ENCODE measurements around the gene MARCO. TPM values are rescaled to one million over a fixed set of nuclear protein-coding genes. Genes with fewer than 3 reads are reported as not detected.

The MARCO gene
- total RNA-seq = not detected in 2 replicates

- no peaks in the 10 kb centered on the region for H3K36me3 Mint-ChIP-seq (ENCODE audit: low read depth)
- H3K9me3 Mint-ChIP-seq = no peaks in the 10 kb centered on the region
- H3K4me3 Mint-ChIP-seq (ENCODE audit: low read depth) = no peak within 1 kb of the TSS
- H3K27me3 Mint-ChIP-seq (ENCODE audit: low read depth) = no peaks in the 10 kb centered on the region
- intact Hi-C loops (cut with micrococcal nuclease) = no loop called here
- DNase-seq (ENCODE audit: low spot score) = no peak
- no peak within 1 kb of the TSS for H3K27ac Mint-ChIP-seq
- no peaks in the 10 kb centered on the region for H3K4me1 Mint-ChIP-seq (ENCODE audit: low read depth)
Measured at GRCh38 chr2:118942031-118942430, at the start of gene MARCO. Gene MARCO (plus strand): TSS chr2:118942194. CDS start chr2:118942301, 107 bp downstream.

- intact Hi-C loops (cut with micrococcal nuclease) = no loop called here
- Mint-ChIP-seq H3K27ac (no peak overlapping the region), H3K4me1 (ENCODE audit: low read depth) (no peaks in the 10 kb centered on the region), H3K9me3 (peaks cover 10% of the 10 kb centered on the region), H3K36me3 (ENCODE audit: low read depth) (no peaks in the 10 kb centered on the region), H3K4me3 (ENCODE audit: low read depth) (no peak overlapping the region), H3K27me3 (ENCODE audit: low read depth) (no peaks in the 10 kb centered on the region)
- no peak for DNase-seq (ENCODE audit: low spot score)
Measured at GRCh38 chr2:118893100-118893499, 48.9 kb upstream of the MARCO start.

DNA sequence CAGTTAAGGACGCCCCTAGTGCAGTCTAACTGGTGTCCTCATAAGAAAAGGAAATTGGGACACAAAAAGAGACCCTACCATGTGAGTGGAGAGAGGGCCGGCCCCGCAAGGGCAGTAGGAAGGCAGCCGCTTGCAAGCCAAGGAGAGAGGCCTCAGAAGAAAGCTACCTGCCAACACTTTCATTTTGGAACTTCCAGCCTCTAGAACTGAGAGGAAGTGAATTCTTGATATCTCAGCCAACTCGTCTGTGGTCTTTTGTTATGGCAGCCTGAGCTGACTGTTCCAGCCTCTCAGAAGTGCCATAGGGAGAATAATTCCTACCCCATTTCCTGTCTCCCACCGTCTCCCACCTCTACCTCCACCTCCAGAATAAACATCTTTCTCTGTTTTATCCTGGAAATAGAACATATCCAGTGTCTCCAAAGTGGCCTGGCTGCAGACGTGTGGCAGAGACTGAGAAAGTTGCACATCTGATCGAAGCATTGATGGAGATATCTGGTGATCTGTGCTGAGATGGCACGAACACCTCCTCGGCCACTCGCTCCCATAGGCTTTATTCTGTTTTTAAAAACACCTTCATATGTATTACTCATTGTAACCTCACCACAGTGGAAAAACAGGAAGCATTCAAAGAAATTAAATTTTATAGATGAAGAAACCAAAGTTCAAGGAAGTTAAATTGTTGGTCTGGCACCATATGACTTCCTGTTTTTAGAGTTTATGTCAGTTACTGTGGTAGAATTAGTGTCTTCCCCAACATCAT is 39.5 kb upstream of the MARCO start:
- intact Hi-C loops (cut with micrococcal nuclease) = no loop called here
- no peaks in the 10 kb centered on the region for H3K4me1 Mint-ChIP-seq (ENCODE audit: low read depth)
- H3K4me3 Mint-ChIP-seq (ENCODE audit: low read depth) = no peak overlapping the region
- no peak for DNase-seq (ENCODE audit: low spot score)
- H3K27ac Mint-ChIP-seq = no peak overlapping the region
- peaks cover 4% of the 10 kb centered on the region for H3K9me3 Mint-ChIP-seq
- no peaks in the 10 kb centered on the region for H3K36me3 Mint-ChIP-seq (ENCODE audit: low read depth)
- H3K27me3 Mint-ChIP-seq (ENCODE audit: low read depth) = no peaks in the 10 kb centered on the region

GRCh38 chr2:118903029-118903351 is 39.0 kb upstream of the MARCO start:
- no peak overlapping the region for H3K27ac Mint-ChIP-seq
- H3K27me3 Mint-ChIP-seq (ENCODE audit: low read depth) = no peaks in the 10 kb centered on the region
- H3K4me3 Mint-ChIP-seq (ENCODE audit: low read depth) = no peak overlapping the region
- H3K9me3 Mint-ChIP-seq = peaks cover 4% of the 10 kb centered on the region
- no peak for DNase-seq (ENCODE audit: low spot score)
- no peaks in the 10 kb centered on the region for H3K4me1 Mint-ChIP-seq (ENCODE audit: low read depth)
- intact Hi-C loops (cut with micrococcal nuclease) = no loop called here
- H3K36me3 Mint-ChIP-seq (ENCODE audit: low read depth) = no peaks in the 10 kb centered on the region

GRCh38 chr2:118903551-118904479 is 38.2 kb upstream of the MARCO start:
- intact Hi-C loops (cut with micrococcal nuclease) = no loop called here

GRCh38 chr2:118905206-118905605 is 36.8 kb upstream of the MARCO start:
- Mint-ChIP-seq H3K27ac (no peak overlapping the region), H3K27me3 (ENCODE audit: low read depth) (no peaks in the 10 kb centered on the region), H3K36me3 (ENCODE audit: low read depth) (no peaks in the 10 kb centered on the region), H3K9me3 (peaks cover 4% of the 10 kb centered on the region), H3K4me3 (ENCODE audit: low read depth) (no peak overlapping the region), H3K4me1 (ENCODE audit: low read depth) (no peaks in the 10 kb centered on the region)
- intact Hi-C loops (cut with micrococcal nuclease) = no loop called here
- no peak for DNase-seq (ENCODE audit: low spot score)

More at GRCh38 chr2:118903551-118904479, 38.2 kb upstream of the MARCO start:
- DNase-seq (ENCODE audit: low spot score) = no peak
- no peak overlapping the region for H3K27ac Mint-ChIP-seq
- H3K9me3 Mint-ChIP-seq = peaks cover 4% of the 10 kb centered on the region
- no peaks in the 10 kb centered on the region for H3K27me3 Mint-ChIP-seq (ENCODE audit: low read depth)
- no peaks in the 10 kb centered on the region for H3K4me1 Mint-ChIP-seq (ENCODE audit: low read depth)
- no peaks in the 10 kb centered on the region for H3K36me3 Mint-ChIP-seq (ENCODE audit: low read depth)
- no peak overlapping the region for H3K4me3 Mint-ChIP-seq (ENCODE audit: low read depth)

DNA sequence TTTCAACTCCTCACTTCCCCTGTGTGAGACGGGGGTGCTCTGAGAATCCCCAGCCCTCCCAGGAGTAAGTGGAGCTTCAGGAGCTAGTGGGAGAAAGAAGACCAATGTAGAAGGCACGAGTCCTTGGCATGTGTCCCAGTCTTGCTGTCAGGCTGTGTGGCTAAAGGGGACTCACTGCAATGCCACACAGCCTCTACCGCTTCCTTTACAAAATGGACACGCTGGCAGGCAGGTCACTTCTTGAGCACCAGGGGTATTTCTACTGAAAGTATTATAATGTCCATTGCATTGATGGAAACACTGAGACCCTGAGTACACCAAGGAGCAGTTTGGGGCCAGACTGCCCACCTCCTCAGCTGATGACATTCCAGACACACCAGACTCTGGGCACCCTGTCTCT is 35.8 kb upstream of the MARCO start:
- peaks cover 4% of the 10 kb centered on the region for H3K9me3 Mint-ChIP-seq
- H3K27ac Mint-ChIP-seq = no peak overlapping the region
- no peaks in the 10 kb centered on the region for H3K36me3 Mint-ChIP-seq (ENCODE audit: low read depth)
- intact Hi-C loops (cut with micrococcal nuclease) = no loop called here
- H3K4me3 Mint-ChIP-seq (ENCODE audit: low read depth) = no peak overlapping the region
- H3K4me1 Mint-ChIP-seq (ENCODE audit: low read depth) = no peaks in the 10 kb centered on the region
- DNase-seq (ENCODE audit: low spot score) = no peak
- H3K27me3 Mint-ChIP-seq (ENCODE audit: low read depth) = no peaks in the 10 kb centered on the region

- H3K4me1 Mint-ChIP-seq (ENCODE audit: low read depth) = no peaks in the 10 kb centered on the region
- no peak overlapping the region for H3K4me3 Mint-ChIP-seq (ENCODE audit: low read depth)
- no peaks in the 10 kb centered on the region for H3K27me3 Mint-ChIP-seq (ENCODE audit: low read depth)
- DNase-seq (ENCODE audit: low spot score) = no peak
- no peak overlapping the region for H3K27ac Mint-ChIP-seq
- H3K9me3 Mint-ChIP-seq = no peaks in the 10 kb centered on the region
- no peaks in the 10 kb centered on the region for H3K36me3 Mint-ChIP-seq (ENCODE audit: low read depth)
- intact Hi-C loops (cut with micrococcal nuclease) = no loop called here
Measured at GRCh38 chr2:118907759-118908158, 34.2 kb upstream of the MARCO start.

DNA sequence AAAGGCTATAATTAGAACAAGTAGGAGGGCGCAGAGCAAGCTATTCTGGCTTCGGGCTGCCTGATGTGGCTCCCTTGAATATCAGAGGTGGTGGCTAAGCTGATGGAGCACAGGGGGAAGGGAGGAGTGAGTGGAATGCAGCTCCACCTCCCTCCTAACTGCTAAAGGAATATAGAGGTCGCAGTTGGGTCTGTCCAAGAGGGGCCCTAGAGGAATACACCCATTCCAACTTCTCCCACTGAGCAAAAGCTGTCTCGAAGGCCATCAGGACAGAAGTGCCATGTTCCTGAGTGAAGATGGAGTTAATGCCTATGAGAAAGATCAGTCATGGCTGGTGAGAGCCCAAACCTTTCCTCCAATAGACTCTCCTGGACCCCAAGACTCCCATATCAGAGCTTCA is 32.8 kb upstream of the MARCO start:
- intact Hi-C loops (cut with micrococcal nuclease) = no loop called here
- no peak overlapping the region for H3K27ac Mint-ChIP-seq
- no peaks in the 10 kb centered on the region for H3K9me3 Mint-ChIP-seq
- no peaks in the 10 kb centered on the region for H3K36me3 Mint-ChIP-seq (ENCODE audit: low read depth)
- no peak for DNase-seq (ENCODE audit: low spot score)
- H3K4me1 Mint-ChIP-seq (ENCODE audit: low read depth) = no peaks in the 10 kb centered on the region
- H3K4me3 Mint-ChIP-seq (ENCODE audit: low read depth) = no peak overlapping the region
- H3K27me3 Mint-ChIP-seq (ENCODE audit: low read depth) = no peaks in the 10 kb centered on the region

DNA sequence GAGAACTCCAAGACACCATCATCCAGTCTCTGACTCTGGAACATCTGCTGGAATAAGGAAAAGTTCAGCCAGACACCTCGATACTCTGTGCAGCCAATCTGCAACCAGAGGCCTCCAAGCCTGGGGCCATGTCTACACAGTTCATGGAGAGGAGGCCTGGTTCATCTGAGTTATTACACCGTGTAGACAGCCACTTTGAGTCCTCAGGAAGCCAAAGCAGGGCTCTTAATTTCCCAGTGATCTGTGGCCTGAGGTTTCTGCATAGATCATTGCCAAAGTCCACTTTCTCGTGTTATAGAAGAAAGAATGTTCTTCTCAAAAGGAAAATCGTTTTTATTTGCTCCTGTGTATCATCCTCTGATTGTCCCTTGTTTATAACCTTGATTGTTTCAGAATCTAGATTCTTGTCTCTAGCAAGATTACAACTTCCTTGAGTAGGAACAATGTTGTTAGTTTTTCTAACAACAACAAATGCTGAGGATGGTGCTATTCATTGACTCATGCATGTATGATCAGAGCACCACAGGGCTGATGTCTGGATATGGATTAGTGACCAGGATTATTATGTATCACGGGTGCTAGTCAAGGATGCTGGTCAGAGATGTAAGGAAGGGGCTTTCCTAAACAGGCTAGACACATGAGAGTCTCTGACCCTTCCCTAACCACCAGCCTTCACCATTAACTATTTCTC is 30.7 kb upstream of the MARCO start:
- no peaks in the 10 kb centered on the region for H3K27me3 Mint-ChIP-seq (ENCODE audit: low read depth)
- no peak for DNase-seq (ENCODE audit: low spot score)
- H3K4me3 Mint-ChIP-seq (ENCODE audit: low read depth) = no peak overlapping the region

GRCh38 chr2:118911936-118912335 is 30.1 kb upstream of the MARCO start:
- H3K4me3 Mint-ChIP-seq (ENCODE audit: low read depth) = no peak overlapping the region
- DNase-seq (ENCODE audit: low spot score) = no peak
- no peaks in the 10 kb centered on the region for H3K36me3 Mint-ChIP-seq (ENCODE audit: low read depth)
- H3K27me3 Mint-ChIP-seq (ENCODE audit: low read depth) = no peaks in the 10 kb centered on the region
- no peaks in the 10 kb centered on the region for H3K9me3 Mint-ChIP-seq
- no peaks in the 10 kb centered on the region for H3K4me1 Mint-ChIP-seq (ENCODE audit: low read depth)
- H3K27ac Mint-ChIP-seq = no peak overlapping the region
- intact Hi-C loops (cut with micrococcal nuclease) = no loop called here

More for the DNA sequence above, 30.7 kb upstream of the MARCO start:
- intact Hi-C loops (cut with micrococcal nuclease) = no loop called here
- Mint-ChIP-seq H3K36me3 (ENCODE audit: low read depth) (no peaks in the 10 kb centered on the region), H3K9me3 (no peaks in the 10 kb centered on the region), H3K27ac (no peak overlapping the region), H3K4me1 (ENCODE audit: low read depth) (no peaks in the 10 kb centered on the region)

- H3K4me3 Mint-ChIP-seq (ENCODE audit: low read depth) = no peak overlapping the region
- no peak overlapping the region for H3K27ac Mint-ChIP-seq
- H3K4me1 Mint-ChIP-seq (ENCODE audit: low read depth) = no peaks in the 10 kb centered on the region
- H3K27me3 Mint-ChIP-seq (ENCODE audit: low read depth) = no peaks in the 10 kb centered on the region
- no peak for DNase-seq (ENCODE audit: low spot score)
- no peaks in the 10 kb centered on the region for H3K36me3 Mint-ChIP-seq (ENCODE audit: low read depth)
- intact Hi-C loops (cut with micrococcal nuclease) = no loop called here
- H3K9me3 Mint-ChIP-seq = no peaks in the 10 kb centered on the region
Measured at GRCh38 chr2:118913131-118913802, 28.7 kb upstream of the MARCO start.
